ENCODE data around the gene FAM118A. TPM values are rescaled to one million over a fixed set of nuclear protein-coding genes. Genes with fewer than 3 reads are reported as not detected.

FAM118A gene
- total and polyA plus RNA-seq, 2 of the 8 experiments (the other 6 are each of a cell fraction or from before 2014, with no cell fraction given), result 8.5 to 18.6 TPM

DNA sequence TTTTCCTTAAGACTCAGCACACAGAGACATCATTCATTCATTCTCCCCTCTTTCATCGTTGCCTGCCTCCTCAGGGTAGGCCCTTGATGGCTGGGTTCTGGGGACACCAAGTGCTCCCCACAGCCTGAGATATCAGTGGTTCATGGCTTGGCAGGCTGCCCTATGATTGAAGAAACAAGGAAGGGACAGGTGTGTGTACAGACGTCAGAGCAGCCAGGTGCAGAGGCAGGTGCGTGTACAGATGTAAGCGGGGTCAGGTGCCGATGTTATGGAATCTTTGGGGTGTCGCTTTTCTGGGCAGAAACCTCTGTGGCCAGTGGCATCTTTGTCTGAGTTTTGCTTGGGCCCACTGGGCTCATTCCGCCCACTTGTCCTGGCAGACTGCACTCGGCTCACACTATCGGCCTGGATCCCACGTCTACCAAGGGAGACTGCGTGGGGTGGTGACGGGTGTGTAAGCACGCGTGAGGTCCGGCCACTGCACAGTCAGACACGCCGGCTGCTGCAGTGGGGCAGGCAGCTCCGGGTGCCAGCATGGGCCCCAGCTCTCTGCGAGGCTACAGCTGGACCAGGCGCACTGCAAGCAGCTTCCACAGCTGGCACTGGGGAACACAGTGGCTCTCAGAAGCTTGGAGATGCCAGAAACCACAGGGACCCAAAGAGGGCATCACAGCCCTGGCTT, 48.2 kb upstream of the FAM118A start (continued):
- no peak for TF ChIP-seq SIN3A (conservative IDR thresholded peaks at IDR 0.05 in 1 of 2, IDR thresholded peaks at IDR 0.05 in 1 of 2; ENCODE audit: low read depth in 1 of 2, low read length in 2 of 2)
- TF ChIP-seq SUZ12 (IDR thresholded peaks at IDR 0.05; ENCODE audit: low read length), result no peak
- TF ChIP-seq SP2 (IDR thresholded peaks at IDR 0.05; ENCODE audit: low read length), result no peak
- TF ChIP-seq JUND (IDR thresholded peaks at IDR 0.05; ENCODE audit: low read length), result no peak
- no peak for TF ChIP-seq KDM1A (IDR thresholded peaks at IDR 0.05; ENCODE audit: borderline replicate concordance, low read length)
- TF ChIP-seq, protein P1, sequence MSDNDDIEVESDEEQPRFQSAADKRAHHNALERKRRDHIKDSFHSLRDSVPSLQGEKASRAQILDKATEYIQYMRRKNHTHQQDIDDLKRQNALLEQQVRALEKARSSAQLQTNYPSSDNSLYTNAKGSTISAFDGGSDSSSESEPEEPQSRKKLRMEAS (IDR thresholded peaks at IDR 0.05), result no peak
- TF ChIP-seq SRF (IDR thresholded peaks at IDR 0.05; ENCODE audit: low read depth, low read length), result no peak
